HEK293T (cell line): ENCODE results near the gene RABL6.
"Not testable (repeated sequence)": the region's sequence is repeated elsewhere in the genome, so short reads cannot be mapped to it uniquely, and the experiment has no call there.

Experiments used
- CTCF ChIA-PET: fragments of 350-600 bp; formaldehyde crosslinking; extraction: SDS; loops from one replicate; lab custom pipeline; 2021; ENCODE audit warnings: antibody characterized with exemption, inconsistent platforms; lab: Yijun Ruan, JAX
- POLR2A ChIA-PET: fragments of 350-600 bp; formaldehyde crosslinking; extraction: SDS; loops from one replicate; lab custom pipeline; 2020; ENCODE audit warnings: antibody characterized with exemption, inconsistent platforms; lab: Yijun Ruan, JAX
- DNase-seq: peaks from one replicate; pipeline ENCODE4 v3.0.0; 2012; ENCODE audit warnings: mixed read lengths; ENCODE audit errors: extremely low spot score
- ARNT ChIP-seq: fragments of 450-650 bp; IDR thresholded peaks from 2 replicates; pipeline ENCODE4 v1.6.1; 2017; ENCODE audit warnings: mild to moderate bottlenecking
- BHLHE40 ChIP-seq: fragments of 450-650 bp; IDR thresholded peaks from 2 replicates; pipeline ENCODE4 v1.6.1; 2016; ENCODE audit warnings: mild to moderate bottlenecking, moderate library complexity, borderline replicate concordance
- CTBP1 ChIP-seq: fragments of 450-650 bp; IDR thresholded peaks from 2 replicates; pipeline ENCODE4 v1.6.1; 2016; ENCODE audit warnings: borderline replicate concordance
- ELF4 ChIP-seq: fragments of 450-650 bp; IDR thresholded peaks from 2 replicates; pipeline ENCODE4 v1.6.1; 2017; ENCODE audit warnings: antibody characterized with exemption
- FOXA1 ChIP-seq: fragments of 450-650 bp; IDR thresholded peaks from 2 replicates; pipeline ENCODE4 v1.6.1; 2016; ENCODE audit warnings: mild to moderate bottlenecking
- FOXK2 ChIP-seq: fragments of 450-650 bp; IDR thresholded peaks from 2 replicates; pipeline ENCODE4 v1.6.1; 2016; ENCODE audit warnings: mild to moderate bottlenecking
- FOXM1 ChIP-seq: fragments of 450-650 bp; IDR thresholded peaks from 2 replicates; pipeline ENCODE4 v1.6.1; 2017; ENCODE audit warnings: mild to moderate bottlenecking, borderline replicate concordance
- HDGF ChIP-seq: fragments of 450-650 bp; IDR thresholded peaks from 2 replicates; pipeline ENCODE4 v1.6.1; 2017; ENCODE audit warnings: antibody characterized with exemption, borderline replicate concordance
- L3MBTL2 ChIP-seq: fragments of 450-650 bp; conservative IDR thresholded peaks from 2 replicates; pipeline ENCODE4 v1.6.1; 2016; ENCODE audit warnings: mild to moderate bottlenecking
- LEF1 ChIP-seq: fragments of 450-650 bp; IDR thresholded peaks from 2 replicates; pipeline ENCODE4 v1.6.1; 2017; ENCODE audit warnings: mild to moderate bottlenecking, borderline replicate concordance
- NFRKB ChIP-seq: fragments of 450-650 bp; IDR thresholded peaks from 2 replicates; pipeline ENCODE4 v1.6.1; 2016; ENCODE audit warnings: mild to moderate bottlenecking, moderate library complexity
- PKNOX1 ChIP-seq: fragments of 450-650 bp; IDR thresholded peaks from 2 replicates; pipeline ENCODE4 v1.6.1; 2016
- SP1 ChIP-seq: fragments of 450-650 bp; IDR thresholded peaks from 2 replicates; pipeline ENCODE4 v1.6.1; 2017
- SUZ12 ChIP-seq: fragments of 450-650 bp; IDR thresholded peaks from 2 replicates; pipeline ENCODE4 v1.6.1; 2016; ENCODE audit warnings: mild to moderate bottlenecking
- TARDBP ChIP-seq: fragments of 450-650 bp; IDR thresholded peaks from 2 replicates; pipeline ENCODE4 v1.6.1; 2016
- ZNF384 ChIP-seq: fragments of 450-650 bp; IDR thresholded peaks from 2 replicates; pipeline ENCODE4 v1.6.1; 2016

Gene RABL6

GRCh38 chr9:136762221-136762691 lies 45.5 kb upstream of the RABL6 start:
- CTCF ChIA-PET, result interaction anchor here (0.6 kb wide), 2 partner anchors 185 to 284 kb away, joined by 3 read pairs; no protein-coding TSS in a partner anchor
- TF ChIP-seq ZNF384 (no peak), LEF1 (no peak), HDGF (no peak), SUZ12 (no peak), TARDBP (no peak), ELF4 (no peak), CTBP1 (no peak), SP1 (no peak), FOXA1 (no peak), ARNT (no peak), FOXK2 (no peak), FOXM1 (no peak), L3MBTL2 (no peak), BHLHE40 (no peak), NFRKB (no peak), PKNOX1 (no peak)
- POLR2A ChIA-PET, result interaction anchor here (1.2 kb wide), 1 partner anchor 33 kb away, joined by 3 read pairs; no protein-coding TSS in a partner anchor
- no peak for DNase-seq

- TF ChIP-seq ZNF384, result peak; percentile 95
- TF ChIP-seq HDGF, result no peak
- TF ChIP-seq L3MBTL2, result 0 out of 2 replicates have a peak, but pooled peaks have one; percentile 23
- ChIA-PET POLR2A (interaction anchor here (0.6 to 1.2 kb wide), 3 partner anchors 16 to 35 kb away, joined by 3 to 5 read pairs (median 3); no protein-coding TSS in a partner anchor), CTCF (interaction anchor here (0.6 to 1.0 kb wide), 3 partner anchors 21 to 284 kb away, joined by 3 read pairs; no protein-coding TSS in a partner anchor)
- peak; percentile 90 for DNase-seq
Observed at GRCh38 chr9:136762915-136763648, 44.7 kb upstream of the RABL6 start.

- no peak for DNase-seq
- POLR2A ChIA-PET, result interaction anchor here (0.6 to 1.0 kb wide), 2 partner anchors 16 to 36 kb away, joined by 3 to 5 read pairs; no protein-coding TSS in a partner anchor
- CTCF ChIA-PET, result interaction anchor here (0.6 to 1.0 kb wide), 2 partner anchors 20 to 266 kb away, joined by 3 read pairs; no protein-coding TSS in a partner anchor
- TF ChIP-seq ELF4 (no peak), SUZ12 (no peak), TARDBP (no peak)
Observed at GRCh38 chr9:136763649-136764035, 44.1 kb upstream of the RABL6 start.

- POLR2A ChIA-PET, result no interaction called here
- no peak for DNase-seq
- TF ChIP-seq HDGF (no peak), SUZ12 (no peak), PKNOX1 (no peak), ARNT (no peak), TARDBP (no peak), FOXM1 (no peak), ZNF384 (no peak), ELF4 (no peak), LEF1 (no peak), L3MBTL2 (no peak), FOXA1 (no peak), SP1 (no peak), CTBP1 (no peak)
- CTCF ChIA-PET, result no interaction called here
Observed at GRCh38 chr9:136764301-136764891, 43.4 kb upstream of the RABL6 start, which contains the start of gene LCN15. Gene LCN15, minus strand, starts transcription at chr9:136764518. Its CDS starts 30 bp downstream, at chr9:136764488.

- TF ChIP-seq LEF1, result no peak
- TF ChIP-seq SUZ12, result no peak
- TF ChIP-seq L3MBTL2, result no peak
- no peak for TF ChIP-seq ZNF384
- no peak for TF ChIP-seq FOXA1
- TF ChIP-seq ARNT, result no peak
- no peak for TF ChIP-seq PKNOX1
- TF ChIP-seq HDGF, result no peak
- TF ChIP-seq FOXM1, result no peak
- CTCF ChIA-PET, result no interaction called here
- POLR2A ChIA-PET, result no interaction called here
- DNase-seq, result no peak
Observed at GRCh38 chr9:136765041-136765440, 42.7 kb upstream of the RABL6 start.

- ChIA-PET POLR2A (interaction anchor here (0.6 to 0.8 kb wide), 2 partner anchors 37 to 160 kb away, joined by 3 read pairs; no protein-coding TSS in a partner anchor), CTCF (interaction anchor here (1.0 to 1.6 kb wide), 3 partner anchors 8 to 25 kb away, joined by 4 to 7 read pairs (median 6); partner anchors contain the start of genes LCN8 and TMEM141)
- not testable (repeated sequence) for DNase-seq
Observed at GRCh38 chr9:136765745-136766409, 41.9 kb upstream of the RABL6 start.

- POLR2A ChIA-PET, result interaction anchor here (0.6 to 0.8 kb wide), 2 partner anchors 38 to 160 kb away, joined by 3 read pairs; no protein-coding TSS in a partner anchor
- DNase-seq, result not testable (repeated sequence)
- CTCF ChIA-PET, result interaction anchor here (1.0 to 1.6 kb wide), 3 partner anchors 9 to 24 kb away, joined by 4 to 7 read pairs (median 6); partner anchors contain the start of genes LCN8 and TMEM141
Observed at GRCh38 chr9:136766410-136767120, 41.2 kb upstream of the RABL6 start.
